Gastroesophageal sphincter (tissue), 4 donors: ENCODE data around the gene RABGGTA. TPM values are rescaled to one million over a fixed set of nuclear protein-coding genes. Genes with fewer than 3 reads are reported as not detected.
A peak's percentile ranks its signal among the peaks of the same experiment; 100 is the strongest.
"Not testable (repeated sequence)": the region's sequence is repeated elsewhere in the genome, so short reads cannot be mapped to it uniquely, and the experiment has no call there.

Source experiments
- ATAC-seq: fragments of 150-250 bp; one replicate; pipeline ENCODE4 v1.9.1; 2016; ENCODE audit warnings: mild to moderate bottlenecking, moderate library complexity
- H3K27ac ChIP-seq, 4 donors: fragments of 200-600 bp; sonication (generic) in 3 of 4; 1 replicate in 3 of 4; 2 replicates in 1 of 4; pipeline ENCODE4 v1.5.1; 2016 to 2019
- H3K27me3 ChIP-seq: fragments of 200-600 bp; sonication (generic); one replicate; pipeline ENCODE4 v1.5.1; 2019
- H3K36me3 ChIP-seq, 2 donors: fragments of 200-600 bp; sonication (generic); one replicate each; pipeline ENCODE4 v1.5.1; 2019; ENCODE audit warnings: control low read depth in 1 of 2
- H3K4me1 ChIP-seq, 3 donors: fragments of 200-600 bp; sonication (generic); 1 replicate in 2 of 3; 2 replicates in 1 of 3; pipeline ENCODE4 v1.5.1; 2016 to 2019; ENCODE audit warnings: control low read depth in 2 of 3
- H3K4me3 ChIP-seq, 2 donors: fragments of 200-600 bp; sonication (generic); one replicate each; pipeline ENCODE4 v1.5.1; 2019; ENCODE audit warnings: mild to moderate bottlenecking in 1 of 2, moderate library complexity in 1 of 2
- H3K9me3 ChIP-seq, 3 donors: fragments of 200-600 bp; sonication (generic); one replicate each; pipeline ENCODE4 v1.5.1; 2017 to 2019; ENCODE audit warnings: control low read depth in 2 of 3
- CTCF ChIP-seq, 4 experiments: fragments of 200-600 bp in 2 of 4; fragments of 450-650 bp in 2 of 4; sonication (generic) in 1 of 4; IDR thresholded peaks; one replicate each; pipeline ENCODE4 v1.5.1; 2017 to 2019; ENCODE audit warnings: antibody characterized with exemption in 4 of 4, mild to moderate bottlenecking in 2 of 4, moderate library complexity in 2 of 4
- EP300 ChIP-seq: sonication (generic); formaldehyde crosslinking; IDR thresholded peaks from one replicate; pipeline ENCODE4 v1.6.1; 2017; ENCODE audit warnings: antibody characterized with exemption, mild to moderate bottlenecking
- POLR2A ChIP-seq, 2 donors: fragments of 450-650 bp; IDR thresholded peaks; one replicate each; pipeline ENCODE4 v1.6.1; 2017; ENCODE audit warnings: antibody characterized with exemption in 2 of 2, mild to moderate bottlenecking in 2 of 2, moderate library complexity in 1 of 2
- POLR2AphosphoS5 ChIP-seq: sonication (generic); formaldehyde crosslinking; IDR thresholded peaks from one replicate; pipeline ENCODE4 v1.6.1; 2017; ENCODE audit warnings: antibody characterized with exemption
- WGBS, 2 donors: methylation state at CpG; one replicate each; pipeline ENCODE4 v1.1.5; 2018; ENCODE audit warnings: low coverage in 1 of 2; 5-methylcytosine and 5-hydroxymethylcytosine counted together
- total RNA-seq, 4 donors: library from RNA; depleted of rRNA; stranded (reverse); fragments of >200 nt; gene quantifications; one replicate each; pipeline ENCODE4 v1.1.0, GENCODE V29; 2016

Gene RABGGTA
- total RNA-seq, 4 donors from 2014 or later, result 12.9 to 27.6 (median 16.5) TPM

DNA sequence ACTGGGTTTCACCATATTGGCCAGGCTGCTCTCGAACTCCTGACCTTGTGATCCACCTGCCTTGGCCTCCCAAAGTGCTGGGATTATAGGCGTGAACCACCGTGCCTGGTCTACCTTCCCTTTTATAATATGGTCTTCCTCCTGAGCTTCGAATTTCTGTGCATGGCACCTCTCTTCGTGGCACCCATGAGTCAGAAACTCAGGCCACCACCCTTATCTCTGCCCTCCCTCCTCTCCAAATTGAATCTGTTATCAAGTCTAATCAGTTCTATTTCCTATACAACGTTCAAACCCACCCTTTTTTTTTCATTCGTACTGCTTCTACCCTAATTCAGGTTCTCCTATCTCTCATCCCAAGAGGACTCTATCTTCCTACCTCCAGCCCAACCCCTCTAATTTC is 24.0 kb downstream of the RABGGTA start:
- Histone ChIP-seq H3K9me3 (no peaks in the 10 kb centered on the region), H3K36me3 (peaks cover 0 to under 1% of the 10 kb centered on the region in 2 donors), H3K4me1 (peaks cover 0 to 11% (median 3%) of the 10 kb centered on the region in 3 donors), H3K27ac (no peak overlapping the region), H3K27me3 (no peaks in the 10 kb centered on the region), H3K4me3 (no peak overlapping the region)
- no peak for ATAC-seq
- TF ChIP-seq POLR2A (IDR thresholded peaks at IDR 0.05), result no peak
- TF ChIP-seq CTCF (IDR thresholded peaks at IDR 0.05), result no peak
- TF ChIP-seq EP300, result no peak
- no peak for TF ChIP-seq POLR2AphosphoS5
- 61 to 73% methylated on average over 5 to 7 of the region's 7 CpGs for WGBS, 2 donors

DNA sequence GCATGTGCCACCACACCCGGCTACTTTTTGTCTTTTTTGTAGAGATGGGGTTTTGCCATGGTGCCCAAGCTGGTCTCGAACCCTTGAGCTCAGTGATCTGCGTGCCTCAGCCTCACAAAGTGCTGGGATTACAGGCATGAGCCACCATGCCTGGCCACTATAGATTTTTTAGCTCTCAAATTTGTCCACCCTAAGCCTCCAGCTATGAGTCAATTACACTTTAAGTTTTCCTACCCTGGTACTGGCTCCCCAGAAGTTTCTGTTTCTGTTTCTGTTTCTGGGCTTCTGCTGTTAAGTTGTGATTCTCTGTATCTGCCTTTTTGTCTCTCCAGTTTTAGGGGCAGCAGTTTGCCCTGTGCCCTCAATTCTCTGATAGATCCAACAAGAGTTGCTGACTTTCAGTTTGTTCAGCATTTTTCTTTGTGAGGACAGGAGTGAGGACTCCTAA is 24.6 kb downstream of the RABGGTA start:
- TF ChIP-seq EP300, result no peak
- TF ChIP-seq POLR2A (IDR thresholded peaks at IDR 0.05), result no peak
- no peak for TF ChIP-seq CTCF (IDR thresholded peaks at IDR 0.05)
- no peak for TF ChIP-seq POLR2AphosphoS5
- WGBS, 2 donors, result 40 to 96% methylated on average over 1 to 3 of the region's 3 CpGs
- no peak for ATAC-seq
- Histone ChIP-seq H3K27me3 (no peaks in the 10 kb centered on the region), H3K4me3 (no peak overlapping the region), H3K9me3 (no peaks in the 10 kb centered on the region), H3K36me3 (no peaks in the 10 kb centered on the region), H3K4me1 (peaks cover 0 to 12% (median 3%) of the 10 kb centered on the region in 3 donors), H3K27ac (no peak overlapping the region)

GRCh38 chr14:24245350-24245749 is 26.0 kb downstream of the RABGGTA start:
- not testable (repeated sequence) for H3K27ac ChIP-seq, H3K27me3 ChIP-seq, H3K4me3 ChIP-seq, H3K9me3 ChIP-seq, ATAC-seq
- Histone ChIP-seq H3K4me1 (peaks cover 2 to 26% (median 16%) of the 10 kb centered on the region in 3 donors), H3K36me3 (peaks cover 0 to 11% of the 10 kb centered on the region in 2 donors)
- WGBS, 2 donors, result 90 to 93% methylated on average over 2 to 4 of the region's 11 CpGs

DNA sequence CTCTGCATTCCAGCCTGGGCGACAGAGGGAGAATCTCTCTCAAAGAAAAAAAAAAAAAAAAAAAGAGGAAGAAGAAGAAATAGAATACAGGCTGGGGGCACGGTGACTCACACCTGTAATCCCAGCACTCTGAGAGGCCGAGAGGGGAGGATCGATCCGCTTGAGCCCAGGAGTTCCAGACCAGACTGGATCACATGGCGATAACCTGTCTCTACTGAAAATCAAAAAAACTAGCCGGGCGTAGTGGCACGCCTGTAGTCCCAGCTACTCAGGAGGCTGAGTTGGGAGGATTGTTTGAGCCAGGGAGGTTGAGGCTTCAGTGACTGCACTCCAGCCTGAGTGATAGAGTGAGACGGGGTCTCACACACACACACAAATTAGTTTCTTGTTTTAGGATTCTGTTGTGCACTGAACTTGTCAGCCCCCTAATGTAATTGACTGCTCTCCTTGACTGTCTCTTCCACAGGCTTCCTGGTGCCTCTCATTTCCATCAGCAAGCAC is 28.0 kb downstream of the RABGGTA start:
- 36 to 48% methylated on average over 2 to 9 of the region's 10 CpGs for WGBS, 2 donors
- peaks cover 2 to 46% (median 29%) of the 10 kb centered on the region in 3 donors for H3K4me1 ChIP-seq
- peaks cover 0 to 31% of the 10 kb centered on the region in 2 donors for H3K36me3 ChIP-seq
- H3K4me3 ChIP-seq, result peak overlapping the region; percentile 53 to 57
- no peaks in the 10 kb centered on the region for H3K9me3 ChIP-seq
- peak overlapping the region; percentile 89 to 99 (median 94) for H3K27ac ChIP-seq
- ATAC-seq, result no peak
- H3K27me3 ChIP-seq, result no peaks in the 10 kb centered on the region
- TF ChIP-seq POLR2AphosphoS5 (no peak), EP300 (no peak), CTCF (IDR thresholded peaks at IDR 0.05) (no peak)

GRCh38 chr14:24241829-24242443 is 29.5 kb downstream of the RABGGTA start:
- no peaks in the 10 kb centered on the region for H3K27me3 ChIP-seq
- H3K4me1 ChIP-seq, result peaks cover 2 to 56% (median 29%) of the 10 kb centered on the region in 3 donors
- no peaks in the 10 kb centered on the region for H3K9me3 ChIP-seq
- peak; percentile 93 for ATAC-seq
- H3K27ac ChIP-seq, result peak overlapping the region; percentile 89 to 99 (median 94)
- TF ChIP-seq CTCF (IDR thresholded peaks at IDR 0.05), result peak; percentile 51 to 88 (median 78)
- TF ChIP-seq EP300, result no peak
- H3K4me3 ChIP-seq, result peak overlapping the region; percentile 53 to 57
- peaks cover 0 to 45% of the 10 kb centered on the region in 2 donors for H3K36me3 ChIP-seq
- WGBS, 2 donors, result 0% methylated on average over 14 of the region's 39 CpGs; no CpG with 5 or more reads in 1 of the 2 donors
